Cardiac ventricle fibroblast (primary cell): ENCODE measurements around the gene ZNF534. TPM values are rescaled to one million over a fixed set of nuclear protein-coding genes. Genes with fewer than 3 reads are reported as not detected.

Experiments used
- total RNA-seq: library from RNA; depleted of rRNA; stranded (reverse); fragments of >200 nt; gene quantifications from 2 replicates; pipeline ENCODE4 v1.2.3, GENCODE V29; 2015

ZNF534 gene
- total RNA-seq: 0.06 TPM in 1 of 2 replicates, not detected in the other

GRCh38 chr19:52428937-52429336 is at the start of gene ZNF534:
Gene ZNF534, plus strand, starts transcription at chr19:52429148. Its CDS starts 2,327 bp downstream, at chr19:52431475.

GRCh38 chr19:52397310-52398080 is 31.5 kb upstream of the ZNF534 start, which contains the start of gene ZNF528:
Gene ZNF528, plus strand, starts transcription at chr19:52397849. Its CDS starts 4,165 bp downstream, at chr19:52402014.

GRCh38 chr19:52453324-52454094 is 24.6 kb downstream of the ZNF534 start, which contains the start of gene ZNF578:
Gene ZNF578, plus strand, starts transcription at chr19:52453553. Its CDS starts 48,293 bp downstream, at chr19:52501846.

Other genes with a start within 250 kb of the ZNF534 start
- 223 and 229 TPM in 2 replicates for gene PPP2R1A, start 239.1 kb upstream of the ZNF534 start, total RNA-seq
- gene ZNF766, start 159.6 kb upstream of the ZNF534 start, total RNA-seq: 7.7 and 12.7 TPM in 2 replicates
- gene ZNF480, start 132.0 kb upstream of the ZNF534 start, total RNA-seq: 11.5 and 12.6 TPM in 2 replicates
- 4.1 and 4.6 TPM in 2 replicates for gene ZNF610, start 92.9 kb upstream of the ZNF534 start, total RNA-seq
- gene ZNF880, start 59.2 kb upstream of the ZNF534 start, total RNA-seq: 15.2 and 28.0 TPM in 2 replicates
- gene ZNF528, start 31.3 kb upstream of the ZNF534 start, total RNA-seq: 10.4 and 19.5 TPM in 2 replicates
- gene ZNF578, start 24.4 kb downstream of the ZNF534 start, total RNA-seq: 3.2 and 4.7 TPM in 2 replicates
- 5.8 and 11.0 TPM in 2 replicates for gene ZNF808, start 98.5 kb downstream of the ZNF534 start, total RNA-seq
- gene ZNF701, start 141.1 kb downstream of the ZNF534 start, total RNA-seq: 5.0 and 6.5 TPM in 2 replicates
- gene ZNF83, start 209.2 kb downstream of the ZNF534 start, total RNA-seq: 21.2 and 21.3 TPM in 2 replicates